HepG2 (cell line): ENCODE results near the gene CSNK1D. TPM values are rescaled to one million over a fixed set of nuclear protein-coding genes. Genes with fewer than 3 reads are reported as not detected.

ENCODE experiments used
- DNMT3B ChIP-seq: conservative IDR thresholded peaks from 2 replicates; pipeline ENCODE4 v1.6.1; 2016; ENCODE audit warnings: missing biosample characterization, control low read depth
- FOXK2 ChIP-seq: fragments of 450-650 bp; IDR thresholded peaks from 2 replicates; pipeline ENCODE4 v1.6.1; 2016
- HMG20A ChIP-seq: IDR thresholded peaks from 2 replicates; pipeline ENCODE4 v1.6.1; 2016; ENCODE audit warnings: borderline replicate concordance
- KLF6 ChIP-seq: IDR thresholded peaks from 2 replicates; pipeline ENCODE4 v1.8.0; 2016; ENCODE audit warnings: missing biosample characterization, missing genetic modification reagents
- MEF2D ChIP-seq: sonication (generic); formaldehyde crosslinking; IDR thresholded peaks from 2 replicates; pipeline ENCODE4 v1.5.1; 2020; ENCODE audit warnings: mild to moderate bottlenecking, missing genetic modification reagents
- MEIS1 ChIP-seq: sonication (generic); formaldehyde crosslinking; IDR thresholded peaks from 2 replicates; pipeline ENCODE4 v1.9.0; 2021; ENCODE audit warnings: mild to moderate bottlenecking, missing genetic modification reagents, moderate library complexity, borderline replicate concordance
- MIER2 ChIP-seq: IDR thresholded peaks from 2 replicates; pipeline ENCODE4 v1.6.1; 2016; ENCODE audit warnings: missing biosample characterization, missing genetic modification reagents
- NR2C2 ChIP-seq: sonication (generic); formaldehyde crosslinking; IDR thresholded peaks from 2 replicates; pipeline ENCODE4 v1.4.0; 2020; ENCODE audit warnings: missing genetic modification reagents, mild to moderate bottlenecking, moderate library complexity, borderline replicate concordance
- PAF1 ChIP-seq: IDR thresholded peaks from 2 replicates; pipeline ENCODE4 v1.6.1; 2016; ENCODE audit warnings: missing genetic modification reagents, missing compliant biosample characterization
- PHF20 ChIP-seq: sonication (generic); formaldehyde crosslinking; IDR thresholded peaks from 2 replicates; pipeline ENCODE4 v1.5.0; 2020; ENCODE audit warnings: mild to moderate bottlenecking, missing genetic modification reagents
- SIX1 ChIP-seq: sonication (generic); formaldehyde crosslinking; IDR thresholded peaks from 2 replicates; pipeline ENCODE4 v1.4.0; 2020; ENCODE audit warnings: missing genetic modification reagents, borderline replicate concordance
- SRSF1 ChIP-seq: fragments of 200-400 bp; formaldehyde crosslinking; optimal IDR thresholded peaks from 2 replicates; pipeline ENCODE3; 2017; ENCODE audit warnings: mild to moderate bottlenecking, low read depth, low read length, moderate library complexity
- TBP ChIP-seq: sonication (generic); formaldehyde crosslinking; IDR thresholded peaks from 2 replicates; pipeline ENCODE4 v1.5.0; 2020; ENCODE audit warnings: missing genetic modification reagents
- TCF7 ChIP-seq: sonication (generic); IDR thresholded peaks from 2 replicates; pipeline ENCODE4 v1.6.1; 2016; ENCODE audit warnings: antibody characterized with exemption, low read depth
- THYN1 ChIP-seq: sonication (generic); formaldehyde crosslinking; IDR thresholded peaks from 2 replicates; pipeline ENCODE4 v1.8.1; 2023; ENCODE audit warnings: low read depth, mild to moderate bottlenecking, moderate library complexity, missing genetic modification reagents, borderline replicate concordance
- ZBTB38 ChIP-seq: sonication (generic); formaldehyde crosslinking; IDR thresholded peaks from 2 replicates; pipeline ENCODE4 v1.5.1; 2020; ENCODE audit warnings: mild to moderate bottlenecking, missing genetic modification reagents
- ZNF451 ChIP-seq: sonication (generic); formaldehyde crosslinking; IDR thresholded peaks from 2 replicates; pipeline ENCODE4 v1.5.0; 2020; ENCODE audit warnings: mild to moderate bottlenecking, missing genetic modification reagents
- ZNF703 ChIP-seq: sonication (generic); formaldehyde crosslinking; IDR thresholded peaks from 2 replicates; pipeline ENCODE4 v1.5.1; 2020; ENCODE audit warnings: missing genetic modification reagents, mild to moderate bottlenecking, moderate library complexity, borderline replicate concordance
- ZNF761 ChIP-seq: sonication (generic); formaldehyde crosslinking; conservative IDR thresholded peaks from 2 replicates; pipeline ENCODE4 v1.4.0; 2020; ENCODE audit warnings: mild to moderate bottlenecking, missing genetic modification reagents
- ZSCAN30 ChIP-seq: sonication (generic); formaldehyde crosslinking; IDR thresholded peaks from 2 replicates; pipeline ENCODE4 v1.5.0; 2020; ENCODE audit warnings: mild to moderate bottlenecking, missing genetic modification reagents
- polyA plus RNA-seq, 8 experiments: library from polyadenylated mRNA; depleted of rRNA in 3 of 8; stranded (reverse) in 7 of 8; unstranded in 1 of 8; fragments of >200 nt; fragmentation: Illumina TruSeq in 4 of 8; extraction: Trizol in 4 of 8; gene quantifications; 2 replicates each; pipeline versions ENCODE4 v1.2.1 to v1.2.3, GENCODE V29; 2011 to 2016; ENCODE audit warnings: low read depth in 4 of 8, missing spikeins in 1 of 8, mixed read lengths in 1 of 8; ENCODE audit not compliant: insufficient read depth in 1 of 8
- total RNA-seq, 5 experiments: library from RNA; depleted of rRNA; stranded (reverse); fragments of >200 nt; fragmentation: Illumina TruSeq; extraction: Trizol; gene quantifications; 2 replicates each; pipeline ENCODE4 v1.2.3, GENCODE V29; 2016; ENCODE audit warnings: low read depth in 1 of 5
- TF ChIP-seq, protein P1 (sequence below): fragments of 450-650 bp; IDR thresholded peaks from 2 replicates; pipeline ENCODE4 v1.6.1; 2017
- TF ChIP-seq, protein P2 (sequence below): IDR thresholded peaks from 2 replicates; pipeline ENCODE4 v1.6.1; 2012; ENCODE audit warnings: low read length, improper control_type of control experiment
- TF ChIP-seq, protein P3 (sequence below): sonication (generic); formaldehyde crosslinking; IDR thresholded peaks from 2 replicates; pipeline ENCODE4 v1.4.0; 2020; ENCODE audit warnings: missing genetic modification reagents

The CSNK1D gene
- total and polyA plus RNA-seq, 2 of the 13 experiments (the other 11 are each of a cell fraction or from before 2014, with no cell fraction given): 31.5 to 128 TPM

DNA sequence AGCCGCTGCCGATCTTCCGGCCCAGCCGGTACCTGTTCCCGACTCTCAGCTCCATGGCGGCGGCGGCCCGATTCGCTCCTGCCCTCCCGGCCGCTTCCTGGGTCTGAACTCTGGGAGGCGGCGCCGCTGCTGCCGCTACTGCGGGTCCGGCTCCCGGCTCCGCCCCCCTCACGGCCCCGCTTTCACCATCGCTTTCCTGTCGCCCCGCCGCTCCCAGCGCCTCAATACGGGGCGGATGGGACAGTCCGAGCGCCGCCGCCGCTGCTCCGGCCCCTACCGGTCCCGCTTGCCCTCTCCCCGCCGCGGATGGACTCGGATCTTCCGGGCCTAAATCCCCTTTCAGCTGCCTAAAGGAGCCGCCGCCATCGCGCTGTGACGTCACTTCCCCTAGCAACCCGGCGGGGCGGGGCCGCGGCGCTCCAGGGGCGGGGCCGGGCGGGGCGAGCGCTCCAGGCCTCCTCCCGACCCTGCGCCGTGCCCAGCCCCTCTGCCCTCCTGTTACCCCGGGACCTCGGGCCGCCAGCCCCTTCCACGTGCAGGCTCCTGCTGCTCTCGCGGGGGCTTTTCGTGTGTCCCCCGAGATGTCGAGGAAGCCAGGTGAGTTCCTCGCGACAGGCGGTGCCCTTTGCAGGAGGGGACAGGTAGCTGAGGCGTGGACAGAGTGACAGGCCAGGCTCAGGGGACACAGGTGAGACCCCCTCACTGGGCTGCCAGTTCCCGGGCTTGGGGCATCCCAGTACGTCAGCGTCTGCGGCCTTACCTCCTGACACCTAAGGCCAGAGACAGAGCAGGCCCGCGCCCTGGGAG is at the start of gene CSNK1D (continued):
- TF ChIP-seq ZBTB38 (peak; percentile 10; the same call in 1 of the 2 replicates), TCF7 (no peak), FOXK2 (no peak), MEF2D (CRISPR knock-in tag) (no peak), PHF20 (CRISPR knock-in tag) (peak; percentile 73), ZNF703 (CRISPR knock-in tag) (peak; percentile 93), ZNF451 (peak; percentile 79), SIX1 (CRISPR knock-in tag) (no peak), TBP (CRISPR knock-in tag) (peak; percentile 28; the same call in 1 of the 2 replicates), KLF6 (CRISPR knock-in tag) (peak; percentile 98), ZSCAN30 (no peak), MEIS1 (CRISPR knock-in tag) (peak; percentile 81), PAF1 (CRISPR knock-in tag) (no peak), HMG20A (CRISPR knock-in tag) (no peak), DNMT3B (CRISPR knock-in tag) (no peak), ZNF761 (CRISPR knock-in tag) (peak; percentile 86), THYN1 (CRISPR knock-in tag) (no peak), MIER2 (CRISPR knock-in tag) (0 out of 2 replicates have a peak, but pooled peaks have one; percentile 13), NR2C2 (peak; percentile 62; the same call in 1 of the 2 replicates), SRSF1 (peak; percentile 90)
- TF ChIP-seq, protein P1, sequence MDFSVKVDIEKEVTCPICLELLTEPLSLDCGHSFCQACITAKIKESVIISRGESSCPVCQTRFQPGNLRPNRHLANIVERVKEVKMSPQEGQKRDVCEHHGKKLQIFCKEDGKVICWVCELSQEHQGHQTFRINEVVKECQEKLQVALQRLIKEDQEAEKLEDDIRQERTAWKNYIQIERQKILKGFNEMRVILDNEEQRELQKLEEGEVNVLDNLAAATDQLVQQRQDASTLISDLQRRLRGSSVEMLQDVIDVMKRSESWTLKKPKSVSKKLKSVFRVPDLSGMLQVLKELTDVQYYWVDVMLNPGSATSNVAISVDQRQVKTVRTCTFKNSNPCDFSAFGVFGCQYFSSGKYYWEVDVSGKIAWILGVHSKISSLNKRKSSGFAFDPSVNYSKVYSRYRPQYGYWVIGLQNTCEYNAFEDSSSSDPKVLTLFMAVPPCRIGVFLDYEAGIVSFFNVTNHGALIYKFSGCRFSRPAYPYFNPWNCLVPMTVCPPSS: no peak
- TF ChIP-seq, protein P2, sequence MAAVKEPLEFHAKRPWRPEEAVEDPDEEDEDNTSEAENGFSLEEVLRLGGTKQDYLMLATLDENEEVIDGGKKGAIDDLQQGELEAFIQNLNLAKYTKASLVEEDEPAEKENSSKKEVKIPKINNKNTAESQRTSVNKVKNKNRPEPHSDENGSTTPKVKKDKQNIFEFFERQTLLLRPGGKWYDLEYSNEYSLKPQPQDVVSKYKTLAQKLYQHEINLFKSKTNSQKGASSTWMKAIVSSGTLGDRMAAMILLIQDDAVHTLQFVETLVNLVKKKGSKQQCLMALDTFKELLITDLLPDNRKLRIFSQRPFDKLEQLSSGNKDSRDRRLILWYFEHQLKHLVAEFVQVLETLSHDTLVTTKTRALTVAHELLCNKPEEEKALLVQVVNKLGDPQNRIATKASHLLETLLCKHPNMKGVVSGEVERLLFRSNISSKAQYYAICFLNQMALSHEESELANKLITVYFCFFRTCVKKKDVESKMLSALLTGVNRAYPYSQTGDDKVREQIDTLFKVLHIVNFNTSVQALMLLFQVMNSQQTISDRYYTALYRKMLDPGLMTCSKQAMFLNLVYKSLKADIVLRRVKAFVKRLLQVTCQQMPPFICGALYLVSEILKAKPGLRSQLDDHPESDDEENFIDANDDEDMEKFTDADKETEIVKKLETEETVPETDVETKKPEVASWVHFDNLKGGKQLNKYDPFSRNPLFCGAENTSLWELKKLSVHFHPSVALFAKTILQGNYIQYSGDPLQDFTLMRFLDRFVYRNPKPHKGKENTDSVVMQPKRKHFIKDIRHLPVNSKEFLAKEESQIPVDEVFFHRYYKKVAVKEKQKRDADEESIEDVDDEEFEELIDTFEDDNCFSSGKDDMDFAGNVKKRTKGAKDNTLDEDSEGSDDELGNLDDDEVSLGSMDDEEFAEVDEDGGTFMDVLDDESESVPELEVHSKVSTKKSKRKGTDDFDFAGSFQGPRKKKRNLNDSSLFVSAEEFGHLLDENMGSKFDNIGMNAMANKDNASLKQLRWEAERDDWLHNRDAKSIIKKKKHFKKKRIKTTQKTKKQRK: no peak
- TF ChIP-seq, protein P3, sequence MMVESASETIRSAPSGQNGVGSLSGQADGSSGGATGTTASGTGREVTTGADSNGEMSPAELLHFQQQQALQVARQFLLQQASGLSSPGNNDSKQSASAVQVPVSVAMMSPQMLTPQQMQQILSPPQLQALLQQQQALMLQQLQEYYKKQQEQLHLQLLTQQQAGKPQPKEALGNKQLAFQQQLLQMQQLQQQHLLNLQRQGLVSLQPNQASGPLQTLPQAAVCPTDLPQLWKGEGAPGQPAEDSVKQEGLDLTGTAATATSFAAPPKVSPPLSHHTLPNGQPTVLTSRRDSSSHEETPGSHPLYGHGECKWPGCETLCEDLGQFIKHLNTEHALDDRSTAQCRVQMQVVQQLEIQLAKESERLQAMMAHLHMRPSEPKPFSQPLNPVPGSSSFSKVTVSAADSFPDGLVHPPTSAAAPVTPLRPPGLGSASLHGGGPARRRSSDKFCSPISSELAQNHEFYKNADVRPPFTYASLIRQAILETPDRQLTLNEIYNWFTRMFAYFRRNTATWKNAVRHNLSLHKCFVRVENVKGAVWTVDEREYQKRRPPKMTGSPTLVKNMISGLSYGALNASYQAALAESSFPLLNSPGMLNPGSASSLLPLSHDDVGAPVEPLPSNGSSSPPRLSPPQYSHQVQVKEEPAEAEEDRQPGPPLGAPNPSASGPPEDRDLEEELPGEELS (CRISPR knock-in tag): peak; percentile 55
